ENCODE data around the gene DYNLRB1.

DYNLRB1 gene

GRCh38 chr20:34552569-34552968, 36.3 kb downstream of the DYNLRB1 start:
- in situ Hi-C loops (cut with HindIII; ENCODE audit: low sequenced_read_pairs) = no loop called here

GRCh38 chr20:34553366-34553867, 37.2 kb downstream of the DYNLRB1 start:
- in situ Hi-C loops (cut with HindIII; ENCODE audit: low sequenced_read_pairs) = no loop called here

- in situ Hi-C loops (cut with HindIII; ENCODE audit: low sequenced_read_pairs) = no loop called here
Observed at GRCh38 chr20:34557936-34558319, 41.7 kb downstream of the DYNLRB1 start.

- in situ Hi-C loops (cut with HindIII; ENCODE audit: low sequenced_read_pairs) = no loop called here
Observed at GRCh38 chr20:34558320-34559218, 42.3 kb downstream of the DYNLRB1 start, which contains the start of gene MAP1LC3A. TSS of gene MAP1LC3A (plus strand) at chr20:34558718. CDS start at chr20:34558869, 151 bp downstream.

GRCh38 chr20:34559311-34560140, 43.3 kb downstream of the DYNLRB1 start:
- in situ Hi-C loops (cut with HindIII; ENCODE audit: low sequenced_read_pairs) = no loop called here

GRCh38 chr20:34560141-34560523, 43.9 kb downstream of the DYNLRB1 start:
- in situ Hi-C loops (cut with HindIII; ENCODE audit: low sequenced_read_pairs) = no loop called here

- in situ Hi-C loops (cut with HindIII; ENCODE audit: low sequenced_read_pairs) = no loop called here
Observed at GRCh38 chr20:34560614-34561013, 44.4 kb downstream of the DYNLRB1 start.

DNA sequence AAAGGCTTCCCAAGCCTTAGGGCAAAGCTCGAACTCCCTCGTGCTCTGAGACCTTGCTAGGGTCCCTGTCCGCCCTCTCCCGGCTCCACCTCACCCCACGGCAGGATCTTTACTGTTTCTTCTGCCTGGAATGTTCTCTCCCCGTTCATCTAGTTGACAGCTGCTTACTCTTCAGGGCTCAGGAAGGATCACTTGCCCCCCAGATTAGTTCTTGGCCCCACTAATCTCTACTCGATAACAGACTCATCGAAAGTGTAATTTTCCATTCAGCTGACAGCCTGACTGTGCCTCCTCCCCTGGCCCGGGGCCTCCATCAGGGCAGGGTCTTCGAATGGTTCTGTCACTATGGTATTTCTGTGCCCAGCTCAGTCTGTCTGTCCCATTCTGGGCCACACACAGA, 45.4 kb downstream of the DYNLRB1 start:
- in situ Hi-C loops (cut with HindIII; ENCODE audit: low sequenced_read_pairs) = no loop called here

DNA sequence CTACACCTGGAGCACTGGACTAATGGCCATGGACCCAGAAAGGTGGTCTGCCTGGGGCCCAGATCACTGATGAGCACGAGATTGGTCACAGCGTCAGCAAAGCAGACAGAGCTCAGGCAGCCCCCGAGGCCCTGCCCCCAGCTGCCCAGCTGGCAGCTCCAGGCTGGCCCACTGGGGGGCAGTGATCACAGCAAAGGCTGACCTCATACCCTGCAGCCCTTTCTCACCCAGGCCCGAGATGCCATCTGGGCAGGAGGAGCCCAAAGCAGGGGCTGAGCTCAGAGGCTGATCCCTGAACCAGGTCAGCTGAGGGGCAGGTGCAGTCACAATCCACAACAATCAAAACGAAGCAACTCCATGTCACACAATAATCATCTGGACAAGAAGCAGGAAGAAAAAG, 46.4 kb downstream of the DYNLRB1 start:
- in situ Hi-C loops (cut with HindIII; ENCODE audit: low sequenced_read_pairs) = no loop called here

DNA sequence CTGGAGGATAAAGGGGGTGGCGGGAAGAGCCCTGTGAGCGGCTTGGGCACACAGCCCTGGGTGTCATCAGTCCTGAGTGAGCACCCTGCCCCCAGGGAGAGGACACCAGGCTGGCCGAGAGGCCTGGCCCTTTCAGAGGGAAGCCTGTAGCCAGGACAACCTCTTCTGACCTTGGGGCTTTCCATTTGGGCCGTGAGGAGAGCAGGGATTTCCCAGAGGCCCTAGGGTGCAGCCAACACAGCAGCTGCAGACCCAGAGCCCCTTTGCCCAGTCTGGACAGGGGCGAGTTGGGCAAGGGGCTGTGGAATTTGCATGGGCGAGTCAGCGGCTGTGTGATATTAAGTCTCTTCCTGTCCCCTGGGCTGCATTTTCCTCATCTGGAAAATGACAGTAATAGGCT, 48.6 kb downstream of the DYNLRB1 start:
- in situ Hi-C loops (cut with HindIII; ENCODE audit: low sequenced_read_pairs) = no loop called here

- in situ Hi-C loops (cut with HindIII; ENCODE audit: low sequenced_read_pairs) = no loop called here
Observed at GRCh38 chr20:34566978-34567891, 51.0 kb downstream of the DYNLRB1 start.

DNA sequence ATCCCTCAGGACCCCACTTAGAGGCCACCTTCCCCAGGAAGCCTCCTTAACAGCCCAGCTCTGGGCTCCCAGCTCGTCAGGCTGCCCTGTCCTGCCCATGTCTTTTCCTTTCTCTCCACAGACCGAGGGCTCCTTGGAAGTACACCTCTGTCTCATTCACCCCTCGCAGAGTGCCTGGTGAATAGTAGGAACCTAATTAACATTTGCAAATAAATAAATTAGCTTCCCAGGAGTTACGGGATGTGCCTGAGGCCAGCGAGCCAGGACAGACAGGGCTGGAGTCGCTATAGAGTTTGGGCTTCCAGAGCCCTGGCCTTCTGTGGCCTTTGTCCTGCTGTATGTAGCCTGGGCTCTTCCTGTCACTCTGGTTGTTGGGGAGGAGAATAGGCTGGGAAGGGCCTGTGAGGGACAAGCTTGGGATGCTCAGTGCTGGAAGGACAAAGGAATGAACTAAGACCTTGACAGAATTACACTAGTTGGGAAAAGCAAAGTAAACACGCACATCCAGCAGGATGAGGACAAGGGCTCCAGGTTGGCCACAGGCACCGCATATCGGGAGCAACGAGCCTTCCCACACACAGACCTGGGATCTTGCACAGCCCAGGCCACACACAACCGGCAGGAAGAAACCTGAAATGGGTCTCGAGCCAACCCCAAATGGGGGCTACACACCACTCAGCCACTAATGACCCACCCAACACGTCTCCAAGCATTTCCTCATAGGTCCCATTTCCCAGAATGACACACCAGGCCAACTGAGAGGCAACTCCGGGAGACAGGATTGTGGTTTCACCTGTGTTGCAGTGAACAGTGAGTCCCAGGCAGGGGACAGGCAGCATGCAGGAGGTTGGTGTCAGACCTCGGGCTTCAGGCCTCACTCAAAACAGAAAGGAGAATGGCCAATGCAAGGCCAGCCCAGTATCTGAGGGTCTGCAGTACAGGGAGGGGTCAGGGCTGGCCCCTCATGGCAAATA, 52.0 kb downstream of the DYNLRB1 start:
- in situ Hi-C loops (cut with HindIII; ENCODE audit: low sequenced_read_pairs) = no loop called here

DNA sequence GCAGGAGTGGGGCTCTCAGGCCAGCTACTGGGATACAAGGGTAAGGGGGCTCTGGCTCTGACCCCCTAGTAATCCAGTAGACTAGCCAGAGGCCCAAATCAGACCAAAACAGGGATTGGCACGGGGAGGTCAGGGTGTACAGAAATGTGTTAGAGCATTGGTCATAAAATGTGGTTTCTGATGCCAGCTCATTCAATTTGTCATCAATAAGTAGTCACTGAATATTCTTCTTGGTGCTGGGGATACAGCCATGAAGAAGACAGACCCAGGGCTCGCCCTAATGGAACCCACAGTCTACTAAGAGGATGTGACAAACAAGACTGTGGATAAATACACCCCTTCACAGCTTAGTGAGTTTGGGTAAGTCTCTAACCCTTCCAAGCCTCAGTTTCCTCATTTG, 53.4 kb downstream of the DYNLRB1 start:
- in situ Hi-C loops (cut with HindIII; ENCODE audit: low sequenced_read_pairs) = no loop called here

DNA sequence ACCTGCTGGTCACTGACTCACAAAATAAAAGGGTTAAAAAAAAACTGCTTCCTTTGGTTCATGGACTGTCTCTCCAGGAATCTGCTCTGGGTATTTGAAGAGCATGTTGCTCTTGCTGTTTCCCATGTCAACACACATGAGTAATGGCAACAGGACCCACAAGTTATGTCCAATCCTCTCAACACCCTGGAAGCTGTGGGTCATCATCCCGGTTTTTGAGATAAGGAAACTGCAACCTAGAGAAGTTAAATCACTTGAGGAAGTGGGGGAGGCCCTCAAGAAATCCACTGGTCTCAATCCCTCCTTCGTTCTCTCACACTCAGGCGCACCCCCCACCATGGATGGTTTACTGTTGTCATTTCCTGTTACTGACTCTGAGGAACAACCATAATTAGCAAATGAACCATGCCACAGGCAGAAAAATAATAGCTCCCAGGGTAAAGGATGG, 54.7 kb downstream of the DYNLRB1 start:
- in situ Hi-C loops (cut with HindIII; ENCODE audit: low sequenced_read_pairs) = no loop called here

GRCh38 chr20:34571753-34572152, 55.5 kb downstream of the DYNLRB1 start:
- in situ Hi-C loops (cut with HindIII; ENCODE audit: low sequenced_read_pairs) = no loop called here

DNA sequence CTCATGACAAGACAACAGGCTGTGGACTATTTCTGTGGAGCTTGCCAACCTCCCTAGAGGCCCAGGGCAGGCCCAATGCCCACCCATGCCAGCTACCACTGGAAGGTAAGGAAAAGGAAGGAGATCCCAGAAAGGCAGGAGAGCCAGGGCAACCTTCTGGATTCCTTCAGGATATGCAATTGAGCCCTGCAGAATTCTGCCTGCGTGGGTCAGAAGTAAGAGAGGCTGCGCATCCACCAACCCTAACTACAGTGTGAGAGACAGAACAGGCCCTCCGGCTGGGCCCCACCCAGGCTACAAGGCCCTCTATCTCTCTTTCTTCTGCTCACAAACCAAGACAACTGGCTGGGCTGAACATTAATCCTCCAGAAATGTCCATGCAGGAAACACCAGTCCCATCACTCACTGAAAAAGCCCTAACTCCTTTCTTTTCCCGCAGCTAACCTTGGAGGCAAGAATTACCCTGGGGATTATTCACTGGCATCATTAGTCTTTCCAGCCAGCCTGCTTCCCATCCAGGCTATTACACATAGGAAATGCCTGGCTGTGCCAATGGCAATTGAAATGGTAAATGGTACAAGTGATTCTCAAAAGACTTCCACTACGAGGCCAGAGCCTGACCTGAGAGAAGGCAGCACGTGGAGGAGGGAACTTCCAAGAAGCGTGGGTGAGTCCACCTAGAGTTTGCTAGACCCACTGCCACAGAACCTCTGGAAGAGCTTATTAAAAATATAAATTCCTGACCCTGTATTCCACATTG, 57.5 kb downstream of the DYNLRB1 start:
- in situ Hi-C loops (cut with HindIII; ENCODE audit: low sequenced_read_pairs) = no loop called here

DNA sequence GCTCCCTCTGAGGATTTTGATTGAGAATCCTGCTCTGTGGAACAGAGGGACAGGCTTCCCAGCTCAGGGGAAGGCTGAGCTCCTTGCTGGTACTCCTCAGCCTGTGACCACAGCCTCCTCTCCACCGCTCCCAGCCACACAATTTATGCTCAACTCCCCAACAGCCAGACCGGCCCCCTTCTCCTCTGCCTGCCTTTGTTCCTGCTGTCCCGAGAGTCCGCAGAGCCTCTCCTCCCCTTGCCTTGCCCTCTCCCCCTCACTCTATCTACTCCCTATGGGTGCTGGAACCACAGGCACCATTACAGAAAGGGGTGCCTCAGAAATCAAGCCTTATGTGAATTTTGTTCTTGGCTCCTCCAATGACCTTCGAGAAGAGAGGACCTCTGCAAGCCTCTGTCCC, 58.2 kb downstream of the DYNLRB1 start:
- in situ Hi-C loops (cut with HindIII; ENCODE audit: low sequenced_read_pairs) = no loop called here

DNA sequence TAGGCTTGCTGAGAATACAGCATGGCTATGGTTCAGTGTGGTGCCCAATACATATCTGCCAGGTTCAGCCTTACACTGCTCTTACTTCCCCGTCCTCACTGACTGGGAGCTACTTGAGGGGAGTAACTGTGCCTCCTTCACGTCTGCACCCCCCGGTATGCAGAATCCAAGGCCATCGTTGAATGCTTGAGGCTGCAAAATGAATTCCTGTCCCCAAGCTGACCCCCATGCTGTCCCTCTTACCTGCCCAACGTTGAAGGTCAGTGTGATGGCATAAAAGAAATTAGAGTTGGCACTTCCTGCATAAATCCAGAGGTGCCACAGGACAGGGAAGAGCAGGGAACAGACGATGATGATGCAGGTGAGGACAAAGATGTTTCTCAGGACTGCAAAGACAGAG, 58.6 kb downstream of the DYNLRB1 start:
- in situ Hi-C loops (cut with HindIII; ENCODE audit: low sequenced_read_pairs) = no loop called here

- in situ Hi-C loops (cut with HindIII; ENCODE audit: low sequenced_read_pairs) = no loop called here
Observed at GRCh38 chr20:34575271-34575670, 59.0 kb downstream of the DYNLRB1 start.

All from DLD1 (cell line).